Brain microvascular endothelial cell (primary cell): ENCODE data around the gene PDCD7.

Experiments used
- DNase-seq: peaks from one replicate; pipeline ENCODE4 v3.0.0-alpha.2; 2020
- H3K27ac ChIP-seq: fragments of 250-450 bp; sonication (Bioruptor Pico); 2 replicates; pipeline ENCODE4 v1.5.1; 2020; ENCODE audit warnings: mild to moderate bottlenecking, moderate library complexity
- H3K27me3 ChIP-seq: fragments of 250-450 bp; sonication (Bioruptor Pico); replicated peaks from 2 replicates; pipeline ENCODE4 v1.5.1; 2020; ENCODE audit warnings: mild to moderate bottlenecking
- H3K36me3 ChIP-seq: fragments of 250-450 bp; sonication (Bioruptor Pico); replicated peaks from 2 replicates; pipeline ENCODE4 v1.5.1; 2020; ENCODE audit warnings: mild to moderate bottlenecking
- H3K4me3 ChIP-seq: 2 replicates; pipeline ENCODE4 v1.5.1; 2011; ENCODE audit warnings: low read depth, mild to moderate bottlenecking, control low read depth, low read length, moderate library complexity
- in situ Hi-C: cut with HindIII; loops from 2 replicates; pipeline ENCODE4 v1.10.0; 2017; ENCODE audit warnings: low sequenced_read_pairs, low pct_ligation_motif_present
- TF ChIP-seq, protein P1 (sequence below): IDR thresholded peaks from 2 replicates; pipeline ENCODE4 v1.5.1; 2011; ENCODE audit warnings: low read depth, mild to moderate bottlenecking, moderate library complexity, low read length, control low read depth, inconsistent platforms; ENCODE audit errors: missing control alignments

Gene PDCD7

DNA sequence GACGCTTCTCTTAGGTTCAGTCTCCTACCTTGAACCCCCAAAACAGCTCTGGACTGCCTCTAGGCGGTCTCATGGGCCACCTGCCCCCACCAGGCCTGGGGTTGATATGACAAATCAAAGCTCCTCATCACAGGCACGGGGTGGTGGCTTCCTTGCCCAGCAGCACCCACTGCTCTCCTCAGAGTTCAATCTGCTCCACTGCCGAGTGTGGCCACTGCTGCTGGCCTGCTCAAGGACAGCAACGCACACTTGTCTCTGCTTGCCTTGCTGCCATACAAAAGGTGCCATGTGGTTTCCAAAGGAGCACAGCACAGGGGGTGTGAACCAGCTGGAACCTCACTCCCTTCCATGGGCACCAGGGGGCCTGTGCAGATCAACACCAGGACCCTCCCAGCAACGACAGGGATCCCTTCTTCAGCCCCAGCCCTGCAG is 46.9 kb downstream of the PDCD7 start:
- Histone ChIP-seq H3K4me3 (no peak overlapping the region), H3K27me3 (no peaks in the 10 kb centered on the region), H3K27ac (no peak overlapping the region), H3K36me3 (no peaks in the 10 kb centered on the region)
- in situ Hi-C loops, result no loop called here
- TF ChIP-seq, protein P1, sequence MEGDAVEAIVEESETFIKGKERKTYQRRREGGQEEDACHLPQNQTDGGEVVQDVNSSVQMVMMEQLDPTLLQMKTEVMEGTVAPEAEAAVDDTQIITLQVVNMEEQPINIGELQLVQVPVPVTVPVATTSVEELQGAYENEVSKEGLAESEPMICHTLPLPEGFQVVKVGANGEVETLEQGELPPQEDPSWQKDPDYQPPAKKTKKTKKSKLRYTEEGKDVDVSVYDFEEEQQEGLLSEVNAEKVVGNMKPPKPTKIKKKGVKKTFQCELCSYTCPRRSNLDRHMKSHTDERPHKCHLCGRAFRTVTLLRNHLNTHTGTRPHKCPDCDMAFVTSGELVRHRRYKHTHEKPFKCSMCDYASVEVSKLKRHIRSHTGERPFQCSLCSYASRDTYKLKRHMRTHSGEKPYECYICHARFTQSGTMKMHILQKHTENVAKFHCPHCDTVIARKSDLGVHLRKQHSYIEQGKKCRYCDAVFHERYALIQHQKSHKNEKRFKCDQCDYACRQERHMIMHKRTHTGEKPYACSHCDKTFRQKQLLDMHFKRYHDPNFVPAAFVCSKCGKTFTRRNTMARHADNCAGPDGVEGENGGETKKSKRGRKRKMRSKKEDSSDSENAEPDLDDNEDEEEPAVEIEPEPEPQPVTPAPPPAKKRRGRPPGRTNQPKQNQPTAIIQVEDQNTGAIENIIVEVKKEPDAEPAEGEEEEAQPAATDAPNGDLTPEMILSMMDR, result peak; percentile 58
- DNase-seq, result peak; percentile 7

GRCh38 chr15:65085990-65086679 is 47.5 kb downstream of the PDCD7 start:
- H3K27ac ChIP-seq, result no peak overlapping the region
- H3K4me3 ChIP-seq, result no peak overlapping the region
- TF ChIP-seq, protein P1, result peak; percentile 77
- no peaks in the 10 kb centered on the region for H3K36me3 ChIP-seq
- H3K27me3 ChIP-seq, result no peaks in the 10 kb centered on the region
- peak; percentile 15 for DNase-seq
- in situ Hi-C loops, result no loop called here

- in situ Hi-C loops, result no loop called here
- H3K27ac ChIP-seq, result no peak overlapping the region
- TF ChIP-seq, protein P1, result no peak
- DNase-seq, result no peak
- H3K36me3 ChIP-seq, result no peaks in the 10 kb centered on the region
- H3K27me3 ChIP-seq, result no peaks in the 10 kb centered on the region
- H3K4me3 ChIP-seq, result no peak overlapping the region
These were observed 48.3 kb downstream of the PDCD7 start for GRCh38 chr15:65085207-65085753.

- in situ Hi-C loops, result no loop called here
- Histone ChIP-seq H3K36me3 (no peaks in the 10 kb centered on the region), H3K27me3 (no peaks in the 10 kb centered on the region), H3K4me3 (no peak overlapping the region), H3K27ac (no peak overlapping the region)
- TF ChIP-seq, protein P1, result no peak
- DNase-seq, result no peak
These were observed 49.0 kb downstream of the PDCD7 start for GRCh38 chr15:65084500-65085206.

DNA sequence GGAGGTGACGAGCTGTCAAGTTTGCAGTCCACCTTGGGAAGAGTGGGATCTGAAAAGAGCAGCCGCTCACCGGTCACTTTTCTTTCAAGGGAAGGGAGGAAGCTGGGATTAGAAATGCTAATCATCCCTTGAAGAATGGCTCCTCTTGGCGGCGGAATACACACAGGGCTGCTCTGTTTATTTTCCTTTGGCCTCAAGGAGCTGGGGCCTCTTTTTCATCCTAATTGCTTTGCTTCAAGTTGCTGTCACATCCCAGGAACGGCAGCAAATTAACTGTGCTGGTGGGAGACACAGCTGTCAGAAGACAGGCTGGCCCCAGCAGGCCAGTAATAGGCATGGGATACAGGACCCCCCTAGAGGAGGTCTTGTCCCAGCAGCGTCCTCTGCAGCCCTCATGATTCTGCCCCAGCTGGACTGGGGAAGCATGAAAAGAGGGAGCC is 50.3 kb downstream of the PDCD7 start:
- DNase-seq, result no peak
- no peak overlapping the region for H3K4me3 ChIP-seq
- no peak overlapping the region for H3K27ac ChIP-seq
- H3K27me3 ChIP-seq, result peaks cover 5% of the 10 kb centered on the region
- in situ Hi-C loops, result no loop called here
- no peaks in the 10 kb centered on the region for H3K36me3 ChIP-seq
- TF ChIP-seq, protein P1, result peak; percentile 58
